Sigmoid colon (tissue), 7 donors: ENCODE data around the gene IGF2R. TPM values are rescaled to one million over a fixed set of nuclear protein-coding genes. Genes with fewer than 3 reads are reported as not detected.

ENCODE experiments used
- DNase-seq: peaks from one replicate; pipeline ENCODE4 v3.0.0-alpha.2; 2019
- H3K27ac ChIP-seq, 4 donors: fragments of 200-600 bp; sonication (generic); one replicate each; pipeline ENCODE4 v1.5.1; 2016 to 2019; ENCODE audit warnings: mild to moderate bottlenecking in 1 of 4
- H3K27me3 ChIP-seq, 3 donors: fragments of 200-600 bp; sonication (generic); one replicate each; pipeline ENCODE4 v1.5.1; 2019; ENCODE audit warnings: mild to moderate bottlenecking in 1 of 3
- H3K36me3 ChIP-seq, 4 donors: fragments of 200-600 bp; sonication (generic); one replicate each; pipeline ENCODE4 v1.5.1; 2016 to 2019
- H3K4me1 ChIP-seq, 4 donors: fragments of 200-600 bp; sonication (generic); one replicate each; pipeline ENCODE4 v1.5.1; 2017 to 2019
- H3K4me3 ChIP-seq, 4 donors: fragments of 200-600 bp; sonication (generic); one replicate each; pipeline ENCODE4 v1.5.1; 2017 to 2019; ENCODE audit warnings: mild to moderate bottlenecking in 2 of 4, moderate library complexity in 1 of 4
- H3K9me3 ChIP-seq, 4 donors: fragments of 200-600 bp in 3 of 4; sonication (generic) in 3 of 4; one replicate each; pipeline versions ENCODE4 v1.5.1 to v1.6.1; 2013 to 2019
- CTCF ChIP-seq, 4 experiments: fragments of 450-650 bp in 3 of 4; fragments of 200-600 bp in 1 of 4; IDR thresholded peaks; one replicate each; pipeline ENCODE4 v1.5.1; 2016 to 2019; ENCODE audit warnings: antibody characterized with exemption in 4 of 4, mild to moderate bottlenecking in 3 of 4, moderate library complexity in 2 of 4
- EP300 ChIP-seq, 4 donors: sonication (generic); formaldehyde crosslinking; IDR thresholded peaks; one replicate each; pipeline ENCODE4 v1.6.1; 2017; ENCODE audit warnings: antibody characterized with exemption in 4 of 4
- POLR2A ChIP-seq, 2 donors: fragments of 450-650 bp; IDR thresholded peaks; one replicate each; pipeline ENCODE4 v1.6.1; 2016; ENCODE audit warnings: antibody characterized with exemption in 2 of 2, mild to moderate bottlenecking in 2 of 2, moderate library complexity in 2 of 2
- POLR2AphosphoS5 ChIP-seq, 4 donors: sonication (generic); formaldehyde crosslinking; IDR thresholded peaks; one replicate each; pipeline ENCODE4 v1.6.1; 2017; ENCODE audit warnings: antibody characterized with exemption in 4 of 4
- WGBS, 2 donors: extraction: QIAGEN DNeasy Blood & Tissue Kit; methylation state at CpG; one replicate each; pipeline ENCODE4 v1.1.7; 2013; 5-methylcytosine and 5-hydroxymethylcytosine counted together
- intact Hi-C: fragments of 100-400 bp; cut with DNase I; formaldehyde crosslinking; loops from one replicate; pipeline ENCODE4 v1.15.1; 2023
- polyA plus RNA-seq, 3 donors: library from polyadenylated mRNA; stranded (reverse); fragments of 200-250 nt; gene quantifications; one replicate each; pipeline ENCODE4 v1.2.3, GENCODE V29; 2013
- total RNA-seq, 4 donors: library from RNA; depleted of rRNA; stranded (reverse); fragments of >200 nt; gene quantifications; one replicate each; pipeline ENCODE4 v1.1.0, GENCODE V29; 2016
- donor health status: healthy with polysubstance abuse.
- donor health status: Bipolar disorder and iron deficiency.
- donor health status: healthy.

The IGF2R gene
- total and polyA plus RNA-seq, 7 donors, result 3.6 to 80.9 (median 41.3) TPM

- intact Hi-C loops, result no loop called here
- H3K4me1 ChIP-seq, result no peaks in the 10 kb centered on the region
- WGBS, 2 donors, result 84 to 90% methylated on average over 23 of the region's 23 CpGs
- no peaks in the 10 kb centered on the region for H3K27me3 ChIP-seq
- H3K27ac ChIP-seq, result no peak overlapping the region
- DNase-seq, result no peak
- TF ChIP-seq CTCF (IDR thresholded peaks at IDR 0.05) (no peak), POLR2AphosphoS5 (IDR thresholded peaks at IDR 0.05) (no peak), EP300 (IDR thresholded peaks at IDR 0.05) (no peak), POLR2A (IDR thresholded peaks at IDR 0.05) (no peak)
- H3K9me3 ChIP-seq, result no peaks in the 10 kb centered on the region
- H3K36me3 ChIP-seq, result peaks cover 22 to 70% (median 36%) of the 10 kb centered on the region in 4 donors
- H3K4me3 ChIP-seq, result no peak overlapping the region
Observed at GRCh38 chr6:160101277-160102205, 132.7 kb downstream of the IGF2R start.

GRCh38 chr6:160102399-160102798 is 133.5 kb downstream of the IGF2R start:
- H3K9me3 ChIP-seq, result no peaks in the 10 kb centered on the region
- peaks cover 22 to 68% (median 37%) of the 10 kb centered on the region in 4 donors for H3K36me3 ChIP-seq
- DNase-seq, result no peak
- H3K27me3 ChIP-seq, result no peaks in the 10 kb centered on the region
- no peak overlapping the region for H3K27ac ChIP-seq
- H3K4me1 ChIP-seq, result no peaks in the 10 kb centered on the region
- TF ChIP-seq EP300 (IDR thresholded peaks at IDR 0.05), result no peak
- TF ChIP-seq POLR2AphosphoS5 (IDR thresholded peaks at IDR 0.05), result no peak
- TF ChIP-seq POLR2A (IDR thresholded peaks at IDR 0.05), result no peak
- no peak for TF ChIP-seq CTCF (IDR thresholded peaks at IDR 0.05)
- H3K4me3 ChIP-seq, result no peak overlapping the region
- intact Hi-C loops, result no loop called here
- 91 to 96% methylated on average over 16 of the region's 16 CpGs for WGBS, 2 donors

GRCh38 chr6:160102956-160103824 is 134.3 kb downstream of the IGF2R start:
- no peak for DNase-seq
- Histone ChIP-seq H3K4me3 (no peak overlapping the region), H3K4me1 (no peaks in the 10 kb centered on the region), H3K27me3 (no peaks in the 10 kb centered on the region), H3K27ac (no peak overlapping the region), H3K36me3 (peaks cover 22 to 60% (median 36%) of the 10 kb centered on the region in 4 donors), H3K9me3 (no peaks in the 10 kb centered on the region)
- 63 to 86% methylated on average over 14 of the region's 14 CpGs for WGBS, 2 donors
- intact Hi-C loops, result no loop called here
- TF ChIP-seq POLR2A (IDR thresholded peaks at IDR 0.05) (no peak), CTCF (IDR thresholded peaks at IDR 0.05) (peak in 1 of 4 experiments; percentile 8), POLR2AphosphoS5 (IDR thresholded peaks at IDR 0.05) (no peak)

GRCh38 chr6:160103825-160104100 is 134.9 kb downstream of the IGF2R start:
- no peak for DNase-seq
- no peak overlapping the region for H3K4me3 ChIP-seq

More at GRCh38 chr6:160103825-160104100, 134.9 kb downstream of the IGF2R start:
- H3K27ac ChIP-seq, result no peak overlapping the region
- no peaks in the 10 kb centered on the region for H3K27me3 ChIP-seq
- intact Hi-C loops, result no loop called here
- H3K4me1 ChIP-seq, result no peaks in the 10 kb centered on the region
- H3K9me3 ChIP-seq, result no peaks in the 10 kb centered on the region
- TF ChIP-seq POLR2A (IDR thresholded peaks at IDR 0.05) (no peak), EP300 (IDR thresholded peaks at IDR 0.05) (no peak), CTCF (IDR thresholded peaks at IDR 0.05) (no peak), POLR2AphosphoS5 (IDR thresholded peaks at IDR 0.05) (no peak)
- peaks cover 22 to 56% (median 37%) of the 10 kb centered on the region in 4 donors for H3K36me3 ChIP-seq
- 90 to 92% methylated on average over 7 of the region's 7 CpGs for WGBS, 2 donors
